Measurements from ENCODE around the gene CLDN16. TPM values are rescaled to one million over a fixed set of nuclear protein-coding genes. Genes with fewer than 3 reads are reported as not detected.

The CLDN16 gene
- polyA plus RNA-seq, 2 of the 4 experiments (the other 2 are of a cell fraction) = 0.21 to 0.66 TPM

- H3K4me3 ChIP-seq = no peak overlapping the region
- POLR2A ChIA-PET = no interaction called here
- TF ChIP-seq EHF (CRISPR knock-in tag; IDR thresholded peaks at IDR 0.05) (no peak), MYC (IDR thresholded peaks at IDR 0.05; ENCODE audit: borderline replicate concordance, low read length) (no peak), POLR2A (IDR thresholded peaks at IDR 0.05; ENCODE audit: low read length) (no peak), POLR2AphosphoS2 (conservative IDR thresholded peaks at IDR 0.05; ENCODE audit: low read length) (no peak), RARB (CRISPR knock-in tag; IDR thresholded peaks at IDR 0.05) (no peak), CTCF (IDR thresholded peaks at IDR 0.05) (no peak), NFE2L2 (conservative IDR thresholded peaks at IDR 0.05; ENCODE audit: low read length) (no peak), GATA3 (IDR thresholded peaks at IDR 0.05; ENCODE audit: borderline replicate concordance) (no peak), MAFK (IDR thresholded peaks at IDR 0.05; ENCODE audit: partially characterized antibody) (no peak), NPAS2 (CRISPR knock-in tag; IDR thresholded peaks at IDR 0.05; ENCODE audit: borderline replicate concordance) (no peak), USF2 (IDR thresholded peaks at IDR 0.05) (no peak), MAZ (IDR thresholded peaks at IDR 0.05; ENCODE audit: borderline replicate concordance, low read depth, low read length) (no peak), ESRRA (IDR thresholded peaks at IDR 0.05; ENCODE audit: borderline replicate concordance, low read length) (no peak), HOXB5 (CRISPR knock-in tag; IDR thresholded peaks at IDR 0.05) (no peak), KDM5A (IDR thresholded peaks at IDR 0.05) (no peak), PBX3 (IDR thresholded peaks at IDR 0.05) (no peak), RAD21 (conservative IDR thresholded peaks at IDR 0.05 in 1 of 2, IDR thresholded peaks at IDR 0.05 in 1 of 2) (no peak)
- 89% methylated on average over 2 of the region's 2 CpGs for WGBS (ENCODE audit: missing lambda C conversion rate)
- FAIRE-seq (no peak), ATAC-seq (no peak), DNase-seq (ENCODE audit: low read depth in 1 of 2, low spot score in 1 of 2) (no peak)
- 0 out of 6 replicates have a peak overlapping the region, but pooled peaks of 1 of the 2 experiments have one; percentile 3 for H3K27ac ChIP-seq
- H3K4me1 ChIP-seq = no peaks in the 10 kb centered on the region; the same call in 2 of the 3 replicates
- no peaks in the 10 kb centered on the region for H3K9me3 ChIP-seq
- no peak overlapping the region for H3K4me2 ChIP-seq
- CTCF ChIA-PET = interaction anchor here (0.6 to 1.4 kb wide), 4 partner anchors 26 to 160 kb away, joined by 3 to 4 read pairs (median 3); partner anchors contain the start of gene CLDN1
Measured at GRCh38 chr3:190357468-190357867, 30.5 kb upstream of the CLDN16 start.

GRCh38 chr3:190359813-190360212 lies 28.1 kb upstream of the CLDN16 start:
- no peak for TF ChIP-seq POLR2AphosphoS2 (conservative IDR thresholded peaks at IDR 0.05; ENCODE audit: low read length)
- no peak for TF ChIP-seq NFE2L2 (conservative IDR thresholded peaks at IDR 0.05; ENCODE audit: low read length)
- TF ChIP-seq TP53 (CRISPR knock-in tag; IDR thresholded peaks at IDR 0.05) = no peak
- no peak for TF ChIP-seq JUNB (IDR thresholded peaks at IDR 0.05)
- TF ChIP-seq BHLHE40 (IDR thresholded peaks at IDR 0.05; ENCODE audit: low read depth, low read length) = no peak
- TF ChIP-seq HMGXB4 (CRISPR knock-in tag; IDR thresholded peaks at IDR 0.05; ENCODE audit: borderline replicate concordance) = no peak
- no peak for TF ChIP-seq FOSB (CRISPR knock-in tag; IDR thresholded peaks at IDR 0.05)
- TF ChIP-seq ZC3H11A (IDR thresholded peaks at IDR 0.05) = no peak
- TF ChIP-seq NR3C1 (IDR thresholded peaks at IDR 0.05) = no peak
- no peak for TF ChIP-seq ESRRA (IDR thresholded peaks at IDR 0.05; ENCODE audit: borderline replicate concordance, low read length)
- TF ChIP-seq CTCF (IDR thresholded peaks at IDR 0.05) = no peak
- no peak for TF ChIP-seq E2F6 (IDR thresholded peaks at IDR 0.05; ENCODE audit: borderline replicate concordance, low read depth)
- no peak for TF ChIP-seq RNF2 (IDR thresholded peaks at IDR 0.05; ENCODE audit: borderline replicate concordance, low read depth)
- no peak for TF ChIP-seq TFCP2L1 (CRISPR knock-in tag; IDR thresholded peaks at IDR 0.05)
- TF ChIP-seq SMC3 (IDR thresholded peaks at IDR 0.05) = no peak
- TF ChIP-seq ZSCAN20 (CRISPR knock-in tag; IDR thresholded peaks at IDR 0.05) = no peak
- no peak for TF ChIP-seq HOXA7 (CRISPR knock-in tag; IDR thresholded peaks at IDR 0.05)
- no peak for TF ChIP-seq FOSL2 (IDR thresholded peaks at IDR 0.05)
- TF ChIP-seq FOSL2 (CRISPR knock-in tag; IDR thresholded peaks at IDR 0.05) = no peak
- no peak for DNase-seq (ENCODE audit: low read depth in 1 of 2, low spot score in 1 of 2)
- ChIA-PET CTCF (no interaction called here), POLR2A (no interaction called here)
- WGBS (ENCODE audit: missing lambda C conversion rate) = 49% methylated on average over 2 of the region's 2 CpGs
- no peaks in the 10 kb centered on the region for H3K9me3 ChIP-seq
- H3K4me1 ChIP-seq = no peaks in the 10 kb centered on the region; the same call in 2 of the 3 replicates
- no peak for FAIRE-seq
- no peak overlapping the region for H3K4me2 ChIP-seq
- H3K4me3 ChIP-seq = no peak overlapping the region
- no peak for ATAC-seq
- H3K27ac ChIP-seq = no peak overlapping the region; a peak in 1 of 6 replicates
